Measurements from ENCODE around the gene PTER. TPM values are rescaled to one million over a fixed set of nuclear protein-coding genes. Genes with fewer than 3 reads are reported as not detected.

The PTER gene
- total RNA-seq, 2 donors from 2014 or later = 8.3 to 9.0 TPM

- Histone ChIP-seq H3K36me3 (ENCODE audit: control insufficient read depth, insufficient read depth, low read length) (no peaks in the 10 kb centered on the region), H3K9me3 (ENCODE audit: control insufficient read depth, low read length) (no peaks in the 10 kb centered on the region), H3K27ac (ENCODE audit: low read depth, low read length) (no peak overlapping the region), H3K4me3 (ENCODE audit: low read length) (no peak overlapping the region), H3K9ac (ENCODE audit: extremely low read depth, low read length, poor library complexity, severe bottlenecking) (no peak overlapping the region), H3K27me3 (ENCODE audit: control insufficient read depth, insufficient read depth, low read length, poor library complexity, severe bottlenecking) (no peaks in the 10 kb centered on the region), H3K4me1 (ENCODE audit: control insufficient read depth, insufficient read depth, low read length) (no peaks in the 10 kb centered on the region)
- Mint-ChIP-seq H3K27ac (no peak overlapping the region), H3K36me3 (ENCODE audit: low read depth) (no peaks in the 10 kb centered on the region), H3K4me3 (no peak overlapping the region), H3K4me1 (no peaks in the 10 kb centered on the region), H3K9me3 (no peaks in the 10 kb centered on the region), H3K27me3 (ENCODE audit: insufficient read depth) (peaks cover 2% of the 10 kb centered on the region)
- 92 to 100% methylated on average over 1 to 2 of the region's 4 CpGs for WGBS, 2 experiments (ENCODE audit: insufficient coverage in 1 of 2, insufficient read length in 1 of 2)
- no peak for DNase-seq
- no peak for TF ChIP-seq CTCF (conservative IDR thresholded peaks at IDR 0.05)
Measured at GRCh38 chr10:16393271-16393858, 43.4 kb upstream of the PTER start.

GRCh38 chr10:16401416-16401815 is 35.4 kb upstream of the PTER start:
- Histone ChIP-seq H3K9me3 (ENCODE audit: control insufficient read depth, low read length) (no peaks in the 10 kb centered on the region), H3K27ac (ENCODE audit: low read depth, low read length) (no peak overlapping the region), H3K9ac (ENCODE audit: extremely low read depth, low read length, poor library complexity, severe bottlenecking) (no peak overlapping the region), H3K36me3 (ENCODE audit: control insufficient read depth, insufficient read depth, low read length) (no peaks in the 10 kb centered on the region), H3K27me3 (ENCODE audit: control insufficient read depth, insufficient read depth, low read length, poor library complexity, severe bottlenecking) (no peaks in the 10 kb centered on the region), H3K4me1 (ENCODE audit: control insufficient read depth, insufficient read depth, low read length) (no peaks in the 10 kb centered on the region), H3K4me3 (ENCODE audit: low read length) (no peak overlapping the region)
- no peaks in the 10 kb centered on the region for H3K9me3 Mint-ChIP-seq
- no peaks in the 10 kb centered on the region for H3K27me3 Mint-ChIP-seq (ENCODE audit: insufficient read depth)
- 83% methylated on average over 1 of the region's 2 CpGs; no CpG with 5 or more reads in 1 of the 2 experiments for WGBS, 2 experiments (ENCODE audit: insufficient coverage in 1 of 2, insufficient read length in 1 of 2)
- H3K36me3 Mint-ChIP-seq (ENCODE audit: low read depth) = no peaks in the 10 kb centered on the region
- H3K4me3 Mint-ChIP-seq = no peak overlapping the region
- no peak for DNase-seq
- no peak for TF ChIP-seq CTCF (conservative IDR thresholded peaks at IDR 0.05)
- H3K27ac Mint-ChIP-seq = no peak overlapping the region
- no peaks in the 10 kb centered on the region for H3K4me1 Mint-ChIP-seq

- 84 to 89% methylated on average over 2 to 3 of the region's 3 CpGs for WGBS, 2 experiments (ENCODE audit: insufficient coverage in 1 of 2, insufficient read length in 1 of 2)
- Histone ChIP-seq H3K4me1 (ENCODE audit: control insufficient read depth, insufficient read depth, low read length) (no peaks in the 10 kb centered on the region), H3K4me3 (ENCODE audit: low read length) (no peak overlapping the region), H3K9me3 (ENCODE audit: control insufficient read depth, low read length) (no peaks in the 10 kb centered on the region), H3K36me3 (ENCODE audit: control insufficient read depth, insufficient read depth, low read length) (no peaks in the 10 kb centered on the region), H3K27ac (ENCODE audit: low read depth, low read length) (no peak overlapping the region), H3K27me3 (ENCODE audit: control insufficient read depth, insufficient read depth, low read length, poor library complexity, severe bottlenecking) (no peaks in the 10 kb centered on the region), H3K9ac (ENCODE audit: extremely low read depth, low read length, poor library complexity, severe bottlenecking) (no peak overlapping the region)
- H3K36me3 Mint-ChIP-seq (ENCODE audit: low read depth) = no peaks in the 10 kb centered on the region
- H3K4me1 Mint-ChIP-seq = peaks cover 5% of the 10 kb centered on the region
- no peak for DNase-seq
- H3K4me3 Mint-ChIP-seq = no peak overlapping the region
- H3K9me3 Mint-ChIP-seq = no peaks in the 10 kb centered on the region
- no peak for TF ChIP-seq CTCF (conservative IDR thresholded peaks at IDR 0.05)
- no peak overlapping the region for H3K27ac Mint-ChIP-seq
- H3K27me3 Mint-ChIP-seq (ENCODE audit: insufficient read depth) = no peaks in the 10 kb centered on the region
Measured at GRCh38 chr10:16408379-16408778, 28.4 kb upstream of the PTER start.
